Measurements from ENCODE around the gene GPR142. TPM values are rescaled to one million over a fixed set of nuclear protein-coding genes. Genes with fewer than 3 reads are reported as not detected.

The GPR142 gene
- total and polyA plus RNA-seq, 10 of the 15 experiments (the other 5 are each of a cell fraction or from before 2014, with no cell fraction given) = not detected

GRCh38 chr17:74325743-74326379 lies 41.4 kb upstream of the GPR142 start, which contains the start of gene KIF19:
KIF19 (plus strand) TSS chr17:74326226; CDS start chr17:74326350, 124 bp downstream.
- no peaks in the 10 kb centered on the region for H3K79me2 ChIP-seq (ENCODE audit: control insufficient read depth, insufficient read depth, low read length)
- peak within 1 kb of the TSS; percentile 25; the same call in 1 of the 2 replicates for H2AFZ ChIP-seq (ENCODE audit: control insufficient read depth, low read depth, low read length)
- H3K9ac ChIP-seq (ENCODE audit: control insufficient read depth, insufficient read depth, low read length) = no peak within 1 kb of the TSS
- H3K4me3 ChIP-seq = no peak within 1 kb of the TSS
- no peaks in the 10 kb centered on the region for H3K9me3 ChIP-seq (replicated peaks; ENCODE audit: control insufficient read depth, insufficient read depth, low read length)
- peaks cover 4 to 8% of the 10 kb centered on the region in 2 experiments; a peak in 3 of 4 replicates for H3K27me3 ChIP-seq (replicated peaks in 1 of 2; ENCODE audit: control insufficient read depth in 2 of 2, insufficient read depth in 2 of 2, low read length in 1 of 2)
- ChIA-PET POLR2A (no interaction called here), CTCF (no interaction called here), RAD21 (ENCODE audit: unreplicated experiment) (no interaction called here), SMC1A (ENCODE audit: uncharacterized antibody, unreplicated experiment) (no interaction called here)
- no peak for DNase-seq (ENCODE audit: low read depth, low spot score)
- WGBS (ENCODE audit: insufficient coverage, insufficient replicate concordance, low lambda C conversion rate, missing lambda C conversion rate) = 11% methylated on average over 57 of the region's 73 CpGs
- H3K36me3 ChIP-seq (ENCODE audit: control insufficient read depth in 2 of 2, insufficient read depth in 2 of 2, low read length in 1 of 2) = no peaks in the 10 kb centered on the region
- TF ChIP-seq ZBTB40 (IDR thresholded peaks at IDR 0.05; ENCODE audit: borderline replicate concordance) = no peak
- peak; percentile 51 for TF ChIP-seq HDAC6 (IDR thresholded peaks at IDR 0.05; ENCODE audit: unreplicated experiment)
- 0 out of 2 replicates have a peak, but pooled peaks have one; percentile 63 for TF ChIP-seq TCF12 (IDR thresholded peaks at IDR 0.05; ENCODE audit: low read depth, low read length)
- TF ChIP-seq NRF1 (conservative IDR thresholded peaks at IDR 0.05; ENCODE audit: low read depth, low read length) = no peak
- 0 out of 2 replicates have a peak, but pooled peaks have one; percentile 11 for TF ChIP-seq IKZF1 (conservative IDR thresholded peaks at IDR 0.05)
- TF ChIP-seq SMARCA5 (IDR thresholded peaks at IDR 0.05) = 0 out of 2 replicates have a peak, but pooled peaks have one; percentile 48
- TF ChIP-seq PRDM15 (CRISPR knock-in tag; IDR thresholded peaks at IDR 0.05) = no peak
- peak; percentile 64 for ATAC-seq
- no peak for FAIRE-seq
- H3K27ac ChIP-seq (ENCODE audit: control insufficient read depth, insufficient read depth) = no peak within 1 kb of the TSS
- BruUV-seq (replicated peaks) = no TSS peak
- in situ Hi-C loops (cut with MboI) (no loop called here), intact Hi-C loops (cut with micrococcal nuclease; ENCODE audit: unreplicated experiment) (no loop called here)
- no peaks in the 10 kb centered on the region for H4K20me1 ChIP-seq (ENCODE audit: control insufficient read depth, insufficient read depth)
- peak within 1 kb of the TSS; percentile 65 for H3K4me2 ChIP-seq (ENCODE audit: control insufficient read depth, insufficient read depth)
- no peaks in the 10 kb centered on the region for H3K4me1 ChIP-seq (ENCODE audit: control insufficient read depth, insufficient read depth, low read length)

Data from GM12878 (cell line).